ENCODE measurements around the gene ELOB.

ELOB gene

DNA sequence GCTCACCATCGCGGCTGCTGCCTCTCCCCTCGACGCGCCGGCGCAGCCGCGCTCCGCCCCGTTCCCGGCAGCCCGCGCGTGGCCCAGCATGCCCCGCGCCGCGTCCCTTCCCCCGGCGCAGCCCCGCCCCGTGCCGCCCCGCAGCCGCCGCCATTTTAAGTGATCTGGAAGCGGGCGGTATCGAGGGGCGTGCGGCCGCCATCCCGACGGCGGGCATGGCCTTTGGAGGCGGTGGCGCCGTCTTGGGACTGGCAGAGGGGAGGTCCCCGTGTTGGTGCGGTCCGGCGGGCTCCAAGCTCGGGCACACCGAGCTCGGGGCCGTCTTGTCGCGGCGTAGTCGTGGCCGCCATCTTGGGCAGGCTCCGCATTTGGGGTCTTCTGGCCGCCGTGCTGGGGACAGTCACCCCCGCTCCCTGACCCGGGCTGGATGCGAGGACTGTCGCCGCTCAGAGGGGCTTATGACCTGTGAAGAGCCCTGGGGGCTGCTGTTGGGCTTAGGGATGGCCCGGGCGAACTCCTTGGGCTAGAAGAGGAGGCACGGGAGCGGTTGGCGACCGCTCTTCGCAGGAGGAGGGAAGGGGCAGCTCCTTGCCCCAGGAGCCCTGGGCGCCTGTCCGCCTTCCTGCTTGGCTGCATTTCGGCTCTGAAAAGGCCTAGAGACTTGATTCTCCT, at the start of gene ELOB:
Gene ELOB, minus strand, starts transcription at position 50 of the 672 bp plus-strand sequence. Its CDS starts 41 bp downstream, at position 9.
- DNase-seq (ENCODE audit: low read depth in 1 of 2, low spot score in 1 of 2), result peak; percentile 82 to 87

GRCh38 chr16:2825906-2826305, 48.8 kb upstream of the ELOB start:
- DNase-seq (ENCODE audit: low read depth in 1 of 2, low spot score in 1 of 2), result no peak

- DNase-seq (ENCODE audit: low read depth in 1 of 2, low spot score in 1 of 2), result no peak
Measured at GRCh38 chr16:2825049-2825742, 48.1 kb upstream of the ELOB start.

- no peak for DNase-seq (ENCODE audit: low read depth in 1 of 2, low spot score in 1 of 2)
Measured at GRCh38 chr16:2824626-2825025, 47.5 kb upstream of the ELOB start.

DNA sequence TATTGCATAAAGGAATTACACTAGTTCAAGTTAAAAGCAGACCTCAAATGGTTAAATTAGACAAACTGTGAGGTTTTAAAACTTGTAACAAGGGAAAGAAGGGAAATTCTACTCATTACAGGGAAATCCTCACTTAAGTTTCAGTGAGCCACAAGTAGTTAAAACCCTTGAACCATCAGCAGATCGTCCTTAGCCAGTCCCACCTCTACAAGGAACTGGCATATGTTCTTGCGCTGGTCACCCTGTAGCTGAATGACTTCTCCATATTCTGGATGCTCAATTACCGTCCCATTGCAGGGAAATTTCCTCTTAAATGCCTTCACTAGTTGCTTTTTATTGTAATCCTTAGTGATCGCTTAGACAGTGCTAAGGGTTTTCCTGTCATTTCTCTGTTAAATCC, 45.4 kb upstream of the ELOB start:
- DNase-seq (ENCODE audit: low read depth in 1 of 2, low spot score in 1 of 2), result no peak

GRCh38 chr16:2822158-2822495, 45.0 kb upstream of the ELOB start:
- DNase-seq (ENCODE audit: low read depth in 1 of 2, low spot score in 1 of 2), result no peak

DNA sequence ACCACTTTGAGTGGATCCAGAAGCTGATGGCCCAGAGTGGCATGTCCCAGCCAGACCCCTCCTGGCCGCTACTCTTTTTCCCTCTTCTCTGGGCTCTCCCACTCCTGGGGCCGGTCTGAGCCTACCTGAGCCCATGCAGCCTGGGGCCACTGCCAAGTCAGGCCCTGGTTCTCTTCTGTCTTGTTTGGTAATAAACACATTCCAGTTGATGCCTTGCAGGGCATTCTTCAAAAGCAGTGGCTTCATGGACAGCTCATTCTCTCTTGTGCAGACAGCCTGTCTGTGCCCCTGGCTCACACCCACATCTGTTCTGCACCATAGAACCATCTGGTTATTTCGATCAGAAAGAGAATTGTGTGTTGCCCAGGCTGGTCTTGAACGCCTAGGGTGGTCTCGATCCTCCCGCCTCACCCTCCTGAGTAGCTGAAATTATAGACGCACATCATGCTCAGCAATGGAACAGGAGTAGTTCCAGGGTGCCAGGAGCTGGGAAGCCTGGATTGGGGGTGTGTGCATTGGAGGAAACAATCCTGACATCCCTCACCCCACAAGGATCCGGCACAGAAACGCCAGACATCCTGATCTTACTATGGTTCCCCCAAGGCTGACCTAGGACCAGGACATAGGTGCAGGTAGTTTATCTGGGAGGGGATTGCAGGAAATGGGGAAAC, 44.5 kb upstream of the ELOB start:
- no peak for DNase-seq (ENCODE audit: low read depth in 1 of 2, low spot score in 1 of 2)

- DNase-seq (ENCODE audit: low read depth in 1 of 2, low spot score in 1 of 2), result no peak
Measured at GRCh38 chr16:2820836-2821486, 43.9 kb upstream of the ELOB start.

GRCh38 chr16:2819939-2820835, 43.1 kb upstream of the ELOB start:
- DNase-seq (ENCODE audit: low read depth in 1 of 2, low spot score in 1 of 2), result no peak

DNA sequence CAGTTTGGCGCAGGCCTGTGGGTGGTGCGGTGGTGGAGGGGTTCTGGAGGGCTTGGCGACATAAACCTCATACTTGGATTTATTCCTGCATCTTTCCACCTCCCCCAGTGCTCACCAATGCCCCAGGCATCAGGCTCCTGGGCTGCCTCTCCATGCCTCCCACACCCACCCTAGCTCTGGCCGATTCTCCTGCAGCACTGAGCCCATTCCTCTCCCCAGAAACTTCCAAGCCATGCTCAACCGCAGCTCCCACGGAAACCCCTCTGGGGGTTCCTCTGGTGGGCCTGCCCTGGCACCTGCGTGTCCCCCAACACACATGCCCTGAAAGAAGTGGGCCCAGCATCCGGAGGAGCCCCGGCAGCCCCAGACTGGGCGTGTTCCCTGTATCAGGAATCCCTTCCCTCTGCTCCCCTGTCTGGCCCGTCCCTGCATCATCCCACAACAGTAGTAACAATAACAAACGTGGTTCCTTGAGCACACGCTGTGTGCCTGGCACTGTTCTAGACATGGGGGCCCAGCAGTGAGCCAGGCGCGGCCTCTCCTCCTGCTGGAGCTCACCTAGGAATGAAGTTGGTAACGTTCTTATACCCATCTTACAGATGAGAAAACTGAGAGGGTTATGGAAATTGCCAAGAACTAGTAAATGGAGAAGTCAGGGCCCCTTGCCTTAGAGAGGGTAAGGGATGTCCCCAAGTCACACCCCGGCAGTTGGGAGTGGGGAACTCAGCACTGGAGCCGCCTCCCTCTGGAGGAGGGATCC, 42.3 kb upstream of the ELOB start:
- DNase-seq (ENCODE audit: low read depth in 1 of 2, low spot score in 1 of 2), result no peak

GRCh38 chr16:2818272-2818876, 41.3 kb upstream of the ELOB start:
- no peak for DNase-seq (ENCODE audit: low read depth in 1 of 2, low spot score in 1 of 2)

DNA sequence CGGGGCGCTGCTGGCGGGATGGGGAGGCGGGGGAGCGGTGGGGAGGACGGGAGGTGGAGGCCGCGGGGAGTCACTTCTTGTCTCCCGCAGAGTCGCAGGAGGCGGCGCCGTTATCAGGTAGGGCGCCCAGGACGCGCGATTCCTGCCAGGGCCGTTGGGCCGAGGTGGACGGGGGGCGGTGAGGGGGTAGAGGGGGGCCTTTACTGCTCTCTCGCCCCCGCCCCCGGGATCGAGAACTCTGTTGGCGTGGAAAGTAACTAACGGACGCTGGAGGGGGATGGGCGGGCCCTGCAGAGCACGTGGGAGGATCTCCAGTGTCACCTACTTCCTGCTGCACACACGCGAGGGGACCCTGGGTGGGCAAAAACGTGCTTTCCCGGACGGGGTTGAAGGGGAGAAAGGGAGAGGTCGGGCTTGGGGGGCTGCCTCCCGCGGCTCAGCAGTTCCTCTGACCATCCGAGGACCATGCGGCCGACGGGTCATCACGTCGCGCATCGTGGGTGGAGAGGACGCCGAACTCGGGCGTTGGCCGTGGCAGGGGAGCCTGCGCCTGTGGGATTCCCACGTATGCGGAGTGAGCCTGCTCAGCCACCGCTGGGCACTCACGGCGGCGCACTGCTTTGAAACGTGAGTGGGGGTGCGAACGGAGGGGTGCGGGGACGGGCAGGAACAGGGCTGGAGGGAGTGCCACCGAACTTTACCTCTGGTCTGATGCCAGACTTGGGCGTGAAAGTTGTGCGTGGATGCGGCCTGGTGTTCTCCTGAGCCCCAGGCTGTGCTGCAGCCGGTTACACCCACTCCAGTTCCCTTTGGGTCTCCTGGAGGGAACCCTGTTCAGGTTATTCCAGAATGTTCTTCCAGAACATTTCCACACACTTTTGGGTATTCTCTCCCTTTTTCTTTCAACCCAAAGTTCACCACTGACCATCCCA, 40.5 kb upstream of the ELOB start:
- DNase-seq (ENCODE audit: low read depth in 1 of 2, low spot score in 1 of 2), result no peak

DNA sequence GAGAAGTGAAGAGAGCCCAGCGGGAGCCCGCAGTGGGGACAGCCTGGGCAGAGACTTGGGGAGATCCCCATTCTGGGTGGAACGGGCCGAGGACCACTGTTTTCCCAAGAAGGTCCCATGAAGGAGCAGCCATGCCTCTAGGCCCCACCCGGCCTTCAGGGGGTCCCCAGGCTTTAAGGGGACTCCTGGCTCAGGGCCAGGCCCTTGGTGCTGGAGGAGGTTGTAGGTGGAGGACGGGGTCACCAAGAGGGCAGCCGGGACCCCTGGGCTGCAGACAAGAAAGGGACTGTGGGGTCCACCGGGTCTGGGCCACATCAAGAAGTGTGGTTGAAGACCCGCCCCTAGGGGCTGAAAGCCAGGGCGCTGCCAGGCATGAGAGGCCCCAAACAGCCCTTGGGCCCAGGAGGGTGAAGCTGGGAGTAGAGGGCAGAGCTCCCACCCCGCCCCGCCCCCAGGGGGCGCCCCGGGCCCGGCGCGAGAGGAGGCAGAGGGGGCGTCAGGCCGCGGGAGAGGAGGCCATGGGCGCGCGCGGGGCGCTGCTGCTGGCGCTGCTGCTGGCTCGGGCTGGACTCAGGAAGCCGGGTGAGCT, 39.8 kb upstream of the ELOB start, which contains the start of gene PRSS21:
Gene PRSS21, plus strand, starts transcription at position 487 of the 589 bp plus-strand sequence. Its CDS starts 32 bp downstream, at position 519.
- peak in 1 of 2 donors; percentile 30 for DNase-seq (ENCODE audit: low read depth in 1 of 2, low spot score in 1 of 2)

GRCh38 chr16:2815299-2815771, 38.3 kb upstream of the ELOB start:
- no peak for DNase-seq (ENCODE audit: low read depth in 1 of 2, low spot score in 1 of 2)

- no peak for DNase-seq (ENCODE audit: low read depth in 1 of 2, low spot score in 1 of 2)
Measured at GRCh38 chr16:2814551-2815298, 37.6 kb upstream of the ELOB start.

- no peak for DNase-seq (ENCODE audit: low read depth in 1 of 2, low spot score in 1 of 2)
Measured at GRCh38 chr16:2813771-2814221, 36.7 kb upstream of the ELOB start.
